ENCODE results near the gene C14orf93. TPM values are rescaled to one million over a fixed set of nuclear protein-coding genes. Genes with fewer than 3 reads are reported as not detected.

C14orf93 gene
- total and polyA plus RNA-seq, 9 of the 15 experiments (the other 6 are each of a cell fraction or from before 2014, with no cell fraction given) = 2.2 to 22.4 (median 16.1) TPM

DNA sequence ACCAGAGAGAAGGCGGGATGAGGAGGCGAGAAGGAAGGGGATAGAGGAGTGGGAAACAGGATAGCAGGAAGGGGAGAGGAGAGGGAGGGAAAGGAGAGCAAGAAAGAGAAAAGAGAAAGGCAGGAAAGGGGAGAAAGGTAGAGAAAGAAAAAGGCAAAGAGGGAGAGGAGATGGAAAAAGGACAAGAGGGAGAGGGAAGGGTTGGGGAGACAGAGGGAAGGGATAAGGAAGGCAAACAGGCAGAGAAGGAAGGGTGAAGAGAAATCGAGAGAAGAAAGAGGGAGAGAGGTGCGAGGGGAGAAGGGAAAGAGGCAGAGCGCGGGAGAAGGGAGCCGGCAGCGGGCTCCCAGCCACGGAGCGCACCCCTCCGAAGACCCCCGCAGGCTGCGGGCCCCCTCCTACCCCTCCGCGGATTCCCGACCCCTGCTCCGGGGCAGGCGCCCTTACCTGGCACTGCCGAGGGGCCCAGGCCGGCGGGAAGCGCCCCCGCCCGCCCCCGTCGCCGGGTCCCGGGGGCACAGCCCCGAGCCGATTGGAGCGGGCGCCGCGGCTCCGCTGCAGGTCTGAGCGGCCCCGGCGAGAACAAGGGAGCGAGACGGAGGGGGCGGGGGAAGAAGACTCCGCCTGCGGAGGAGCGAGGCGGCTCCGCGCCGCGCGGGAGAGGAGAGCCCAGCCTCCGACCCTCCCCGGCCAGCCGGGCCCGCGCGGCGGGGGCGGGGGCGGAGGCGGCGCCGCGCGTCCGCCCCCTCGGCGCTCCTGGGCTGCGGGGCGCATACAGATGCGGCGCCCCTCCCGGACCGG lies 47.2 kb upstream of the C14orf93 start, which contains the start of gene CDH24 (continued):
- TF ChIP-seq THAP12 (CRISPR knock-in tag; IDR thresholded peaks at IDR 0.05) = no peak
- TF ChIP-seq CC2D1A (IDR thresholded peaks at IDR 0.05) = peak; percentile 75; the same call in 1 of the 2 replicates
- peak; percentile 9; the same call in 1 of the 2 replicates for TF ChIP-seq ARID1B (IDR thresholded peaks at IDR 0.05)
- TF ChIP-seq ZC3H4 (CRISPR knock-in tag; IDR thresholded peaks at IDR 0.05; ENCODE audit: borderline replicate concordance) = no peak
- TF ChIP-seq ZNF23 (CRISPR knock-in tag; IDR thresholded peaks at IDR 0.05) = no peak
- TF ChIP-seq BRF1 (IDR thresholded peaks at IDR 0.05; ENCODE audit: borderline replicate concordance, extremely low read depth, insufficient read length) = no peak
- TF ChIP-seq ZNF609 (CRISPR knock-in tag; IDR thresholded peaks at IDR 0.05; ENCODE audit: borderline replicate concordance) = no peak
- TF ChIP-seq CSDE1 (IDR thresholded peaks at IDR 0.05) = no peak
- no peak for TF ChIP-seq ZNF76 (CRISPR knock-in tag; IDR thresholded peaks at IDR 0.05; ENCODE audit: borderline replicate concordance)
- TF ChIP-seq TAF9B (IDR thresholded peaks at IDR 0.05; ENCODE audit: partially characterized antibody) = no peak
- 0 out of 2 replicates have a peak, but pooled peaks have one; percentile 77 for TF ChIP-seq THRAP3 (IDR thresholded peaks at IDR 0.05; ENCODE audit: borderline replicate concordance)
- TF ChIP-seq ZNF146 (CRISPR knock-in tag; IDR thresholded peaks at IDR 0.05; ENCODE audit: unreplicated experiment) = no peak
- TF ChIP-seq ZNF644 (tag; IDR thresholded peaks at IDR 0.05; ENCODE audit: low read depth) = no peak
- TF ChIP-seq NFRKB (IDR thresholded peaks at IDR 0.05; ENCODE audit: low read depth) = no peak
- no peak for TF ChIP-seq ZNF274 (IDR thresholded peaks at IDR 0.05; ENCODE audit: borderline replicate concordance, low read depth, low read length)
- peak; percentile 57 for TF ChIP-seq TBP (optimal IDR thresholded peaks at IDR 0.05; ENCODE audit: low read depth, low read length)
- TF ChIP-seq IRF2 (CRISPR knock-in tag; IDR thresholded peaks at IDR 0.05) = no peak
- no peak for TF ChIP-seq SMARCB1 (IDR thresholded peaks at IDR 0.05; ENCODE audit: insufficient read length, low read depth)
- no peak for TF ChIP-seq ZNF12 (CRISPR knock-in tag; IDR thresholded peaks at IDR 0.05)
- peak; percentile 64 for TF ChIP-seq EHMT2 (IDR thresholded peaks at IDR 0.05)
